ENCODE data around the gene ABCB1. TPM values are rescaled to one million over a fixed set of nuclear protein-coding genes. Genes with fewer than 3 reads are reported as not detected.

The ABCB1 gene
- total RNA-seq, 6 donors from 2014 or later = 2.2 to 14.1 (median 4.1) TPM

GRCh38 chr7:87494454-87494853, 106.2 kb downstream of the ABCB1 start:
- DNase-seq (no peak), ATAC-seq (ENCODE audit: low FRiP score in 2 of 2) (no peak)
- no peaks in the 10 kb centered on the region for H3K27me3 ChIP-seq
- H3K4me3 ChIP-seq = no peak overlapping the region
- TF ChIP-seq POLR2A (IDR thresholded peaks at IDR 0.05) (no peak), POLR2AphosphoS5 (IDR thresholded peaks at IDR 0.05) (no peak), CTCF (IDR thresholded peaks at IDR 0.05) (no peak), EP300 (IDR thresholded peaks at IDR 0.05) (no peak)
- no peak overlapping the region for H3K27ac ChIP-seq
- no peaks in the 10 kb centered on the region for H3K9me3 ChIP-seq
- no peaks in the 10 kb centered on the region for H3K36me3 ChIP-seq
- no peaks in the 10 kb centered on the region for H3K4me1 ChIP-seq
- WGBS, 2 donors = 92 to 97% methylated on average over 1 of the region's 1 CpG

GRCh38 chr7:87483131-87483530, 117.6 kb downstream of the ABCB1 start:
- no peaks in the 10 kb centered on the region for H3K36me3 ChIP-seq
- no peak overlapping the region for H3K27ac ChIP-seq
- H3K9me3 ChIP-seq = no peaks in the 10 kb centered on the region
- ATAC-seq (ENCODE audit: low FRiP score in 2 of 2) (no peak), DNase-seq (no peak)
- WGBS, 2 donors = 93 to 100% methylated on average over 1 to 2 of the region's 2 CpGs
- no peaks in the 10 kb centered on the region for H3K27me3 ChIP-seq
- H3K4me1 ChIP-seq = no peaks in the 10 kb centered on the region
- TF ChIP-seq POLR2AphosphoS5 (IDR thresholded peaks at IDR 0.05) (no peak), CTCF (IDR thresholded peaks at IDR 0.05) (no peak)
- H3K4me3 ChIP-seq = no peak overlapping the region

GRCh38 chr7:87482115-87482514, 118.6 kb downstream of the ABCB1 start:
- no peak overlapping the region for H3K27ac ChIP-seq
- H3K36me3 ChIP-seq = no peaks in the 10 kb centered on the region
- 58 to 69% methylated on average over 3 of the region's 3 CpGs for WGBS, 2 donors
- no peaks in the 10 kb centered on the region for H3K9me3 ChIP-seq
- ATAC-seq (ENCODE audit: low FRiP score in 2 of 2) (no peak), DNase-seq (no peak)
- H3K4me1 ChIP-seq = no peaks in the 10 kb centered on the region
- H3K27me3 ChIP-seq = no peaks in the 10 kb centered on the region
- TF ChIP-seq POLR2AphosphoS5 (IDR thresholded peaks at IDR 0.05) (no peak), POLR2A (IDR thresholded peaks at IDR 0.05) (no peak), EP300 (IDR thresholded peaks at IDR 0.05) (no peak), CTCF (IDR thresholded peaks at IDR 0.05) (no peak)
- H3K4me3 ChIP-seq = no peak overlapping the region

- H3K9me3 ChIP-seq = no peaks in the 10 kb centered on the region
- H3K4me3 ChIP-seq = no peak overlapping the region
- TF ChIP-seq POLR2A (IDR thresholded peaks at IDR 0.05) = no peak
- no peak for TF ChIP-seq CTCF (IDR thresholded peaks at IDR 0.05)
- TF ChIP-seq EP300 (IDR thresholded peaks at IDR 0.05) = no peak
- no peak for TF ChIP-seq POLR2AphosphoS5 (IDR thresholded peaks at IDR 0.05)
- H3K4me1 ChIP-seq = peaks cover 2 to 8% (median 5%) of the 10 kb centered on the region in 4 donors
- no peak for DNase-seq
- peaks cover 0 to 9% (median 2%) of the 10 kb centered on the region in 4 donors for H3K27me3 ChIP-seq
- H3K36me3 ChIP-seq = no peaks in the 10 kb centered on the region
- ATAC-seq (ENCODE audit: low FRiP score in 2 of 2) = no peak
- H3K27ac ChIP-seq = no peak overlapping the region
- WGBS, 2 donors = 88 to 90% methylated on average over 2 of the region's 2 CpGs
Measured at GRCh38 chr7:87480386-87480785, 120.3 kb downstream of the ABCB1 start.

GRCh38 chr7:87479951-87480350, 120.7 kb downstream of the ABCB1 start:
- ATAC-seq (ENCODE audit: low FRiP score in 2 of 2) (no peak), DNase-seq (no peak)
- WGBS, 2 donors = 72 to 79% methylated on average over 2 of the region's 2 CpGs
- peaks cover 6 to 12% (median 7%) of the 10 kb centered on the region in 4 donors for H3K4me1 ChIP-seq
- H3K9me3 ChIP-seq = no peaks in the 10 kb centered on the region
- H3K36me3 ChIP-seq = no peaks in the 10 kb centered on the region
- H3K27me3 ChIP-seq = peaks cover 0 to 11% (median 3%) of the 10 kb centered on the region in 4 donors
- TF ChIP-seq POLR2A (IDR thresholded peaks at IDR 0.05) (no peak), POLR2AphosphoS5 (IDR thresholded peaks at IDR 0.05) (no peak), EP300 (IDR thresholded peaks at IDR 0.05) (no peak), CTCF (IDR thresholded peaks at IDR 0.05) (no peak)
- H3K4me3 ChIP-seq = no peak overlapping the region
- H3K27ac ChIP-seq = no peak overlapping the region
